ENCODE measurements around the gene PAQR5.

DNA sequence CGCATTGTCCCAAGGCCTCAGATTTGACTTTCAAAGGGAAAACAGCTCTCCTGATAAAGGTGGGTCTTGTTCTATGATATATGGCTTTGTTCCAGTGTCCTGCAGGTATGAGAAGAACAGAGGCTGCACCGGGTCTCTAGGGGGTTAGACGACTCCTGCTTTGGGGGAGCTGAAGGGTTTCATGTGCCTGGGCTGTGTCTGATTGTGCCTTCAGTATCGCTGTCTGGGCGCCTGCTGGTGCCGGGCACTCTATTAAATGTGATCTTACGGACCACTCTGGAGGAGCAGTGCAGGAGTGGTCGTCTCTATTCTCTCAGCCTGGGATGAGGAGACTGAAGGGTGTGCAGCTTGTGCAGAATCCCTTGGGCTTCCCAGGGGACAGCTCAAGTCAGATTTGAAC is 16.0 kb downstream of the PAQR5 start:
- TF ChIP-seq RAD21 (IDR thresholded peaks at IDR 0.05), result no peak
- TF ChIP-seq, protein P1, sequence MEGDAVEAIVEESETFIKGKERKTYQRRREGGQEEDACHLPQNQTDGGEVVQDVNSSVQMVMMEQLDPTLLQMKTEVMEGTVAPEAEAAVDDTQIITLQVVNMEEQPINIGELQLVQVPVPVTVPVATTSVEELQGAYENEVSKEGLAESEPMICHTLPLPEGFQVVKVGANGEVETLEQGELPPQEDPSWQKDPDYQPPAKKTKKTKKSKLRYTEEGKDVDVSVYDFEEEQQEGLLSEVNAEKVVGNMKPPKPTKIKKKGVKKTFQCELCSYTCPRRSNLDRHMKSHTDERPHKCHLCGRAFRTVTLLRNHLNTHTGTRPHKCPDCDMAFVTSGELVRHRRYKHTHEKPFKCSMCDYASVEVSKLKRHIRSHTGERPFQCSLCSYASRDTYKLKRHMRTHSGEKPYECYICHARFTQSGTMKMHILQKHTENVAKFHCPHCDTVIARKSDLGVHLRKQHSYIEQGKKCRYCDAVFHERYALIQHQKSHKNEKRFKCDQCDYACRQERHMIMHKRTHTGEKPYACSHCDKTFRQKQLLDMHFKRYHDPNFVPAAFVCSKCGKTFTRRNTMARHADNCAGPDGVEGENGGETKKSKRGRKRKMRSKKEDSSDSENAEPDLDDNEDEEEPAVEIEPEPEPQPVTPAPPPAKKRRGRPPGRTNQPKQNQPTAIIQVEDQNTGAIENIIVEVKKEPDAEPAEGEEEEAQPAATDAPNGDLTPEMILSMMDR (IDR thresholded peaks at IDR 0.05; ENCODE audit: low read depth, low read length, missing input control), result no peak
- TF ChIP-seq, protein P2, sequence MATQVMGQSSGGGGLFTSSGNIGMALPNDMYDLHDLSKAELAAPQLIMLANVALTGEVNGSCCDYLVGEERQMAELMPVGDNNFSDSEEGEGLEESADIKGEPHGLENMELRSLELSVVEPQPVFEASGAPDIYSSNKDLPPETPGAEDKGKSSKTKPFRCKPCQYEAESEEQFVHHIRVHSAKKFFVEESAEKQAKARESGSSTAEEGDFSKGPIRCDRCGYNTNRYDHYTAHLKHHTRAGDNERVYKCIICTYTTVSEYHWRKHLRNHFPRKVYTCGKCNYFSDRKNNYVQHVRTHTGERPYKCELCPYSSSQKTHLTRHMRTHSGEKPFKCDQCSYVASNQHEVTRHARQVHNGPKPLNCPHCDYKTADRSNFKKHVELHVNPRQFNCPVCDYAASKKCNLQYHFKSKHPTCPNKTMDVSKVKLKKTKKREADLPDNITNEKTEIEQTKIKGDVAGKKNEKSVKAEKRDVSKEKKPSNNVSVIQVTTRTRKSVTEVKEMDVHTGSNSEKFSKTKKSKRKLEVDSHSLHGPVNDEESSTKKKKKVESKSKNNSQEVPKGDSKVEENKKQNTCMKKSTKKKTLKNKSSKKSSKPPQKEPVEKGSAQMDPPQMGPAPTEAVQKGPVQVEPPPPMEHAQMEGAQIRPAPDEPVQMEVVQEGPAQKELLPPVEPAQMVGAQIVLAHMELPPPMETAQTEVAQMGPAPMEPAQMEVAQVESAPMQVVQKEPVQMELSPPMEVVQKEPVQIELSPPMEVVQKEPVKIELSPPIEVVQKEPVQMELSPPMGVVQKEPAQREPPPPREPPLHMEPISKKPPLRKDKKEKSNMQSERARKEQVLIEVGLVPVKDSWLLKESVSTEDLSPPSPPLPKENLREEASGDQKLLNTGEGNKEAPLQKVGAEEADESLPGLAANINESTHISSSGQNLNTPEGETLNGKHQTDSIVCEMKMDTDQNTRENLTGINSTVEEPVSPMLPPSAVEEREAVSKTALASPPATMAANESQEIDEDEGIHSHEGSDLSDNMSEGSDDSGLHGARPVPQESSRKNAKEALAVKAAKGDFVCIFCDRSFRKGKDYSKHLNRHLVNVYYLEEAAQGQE (IDR thresholded peaks at IDR 0.05), result no peak
- TF ChIP-seq ATF3 (IDR thresholded peaks at IDR 0.05), result no peak
- TF ChIP-seq, protein P3, sequence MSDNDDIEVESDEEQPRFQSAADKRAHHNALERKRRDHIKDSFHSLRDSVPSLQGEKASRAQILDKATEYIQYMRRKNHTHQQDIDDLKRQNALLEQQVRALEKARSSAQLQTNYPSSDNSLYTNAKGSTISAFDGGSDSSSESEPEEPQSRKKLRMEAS (IDR thresholded peaks at IDR 0.05), result no peak
- TF ChIP-seq EGR1 (IDR thresholded peaks at IDR 0.05; ENCODE audit: low read depth in 2 of 2), result no peak
- no peak for TF ChIP-seq YY1 (IDR thresholded peaks at IDR 0.05)
- TF ChIP-seq, protein P4, sequence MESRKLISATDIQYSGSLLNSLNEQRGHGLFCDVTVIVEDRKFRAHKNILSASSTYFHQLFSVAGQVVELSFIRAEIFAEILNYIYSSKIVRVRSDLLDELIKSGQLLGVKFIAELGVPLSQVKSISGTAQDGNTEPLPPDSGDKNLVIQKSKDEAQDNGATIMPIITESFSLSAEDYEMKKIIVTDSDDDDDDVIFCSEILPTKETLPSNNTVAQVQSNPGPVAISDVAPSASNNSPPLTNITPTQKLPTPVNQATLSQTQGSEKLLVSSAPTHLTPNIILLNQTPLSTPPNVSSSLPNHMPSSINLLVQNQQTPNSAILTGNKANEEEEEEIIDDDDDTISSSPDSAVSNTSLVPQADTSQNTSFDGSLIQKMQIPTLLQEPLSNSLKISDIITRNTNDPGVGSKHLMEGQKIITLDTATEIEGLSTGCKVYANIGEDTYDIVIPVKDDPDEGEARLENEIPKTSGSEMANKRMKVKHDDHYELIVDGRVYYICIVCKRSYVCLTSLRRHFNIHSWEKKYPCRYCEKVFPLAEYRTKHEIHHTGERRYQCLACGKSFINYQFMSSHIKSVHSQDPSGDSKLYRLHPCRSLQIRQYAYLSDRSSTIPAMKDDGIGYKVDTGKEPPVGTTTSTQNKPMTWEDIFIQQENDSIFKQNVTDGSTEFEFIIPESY (IDR thresholded peaks at IDR 0.05), result no peak
- TF ChIP-seq TAF1 (conservative IDR thresholded peaks at IDR 0.05), result no peak
- TF ChIP-seq JUND (IDR thresholded peaks at IDR 0.05), result no peak
- TF ChIP-seq GABPA (IDR thresholded peaks at IDR 0.05 in 1 of 2, conservative IDR thresholded peaks at IDR 0.05 in 1 of 2), result no peak

All from liver (tissue), 3 donors.